Activated naive CD8-positive, alpha-beta T cell treated with anti-CD3 and anti-CD28 coated beads, Interleukin-2, amount 10 ng/mL, durations not matched to agents 7 days and 5 days (primary cell): Measurements from ENCODE around the gene PNLIPRP3. TPM values are rescaled to one million over a fixed set of nuclear protein-coding genes. Genes with fewer than 3 reads are reported as not detected.

Experiments used
- ATAC-seq: fragments of 150-1000 bp; cut with Tn5 transposase; one replicate; pipeline ENCODE4 v1.10.0; 2021; ENCODE audit warnings: low read depth, moderate library complexity
- POLR2A ChIA-PET: fragments of 350-600 bp; sonication (Branson Sonifier 250); formaldehyde crosslinking; loops from one replicate; lab custom pipeline; 2021; ENCODE audit warnings: antibody characterized with exemption; lab: Charles Lee
- DNase-seq: peaks from one replicate; pipeline ENCODE4 v3.0.0; 2021
- H3K27ac Mint-ChIP-seq: one replicate; pipeline ENCODE4 v1.8.0; 2022; ENCODE audit warnings: mild to moderate bottlenecking, mixed read lengths
- H3K27me3 Mint-ChIP-seq: one replicate; pipeline ENCODE4 v1.8.0; 2022; ENCODE audit warnings: mild to moderate bottlenecking, moderate library complexity, mixed read lengths
- H3K36me3 Mint-ChIP-seq: one replicate; pipeline ENCODE4 v1.8.0; 2021; ENCODE audit warnings: mild to moderate bottlenecking, mixed read lengths
- H3K4me1 Mint-ChIP-seq: one replicate; pipeline ENCODE4 v1.8.0; 2021; ENCODE audit warnings: mixed read lengths
- H3K4me3 Mint-ChIP-seq: one replicate; pipeline ENCODE4 v1.8.0; 2022; ENCODE audit warnings: mild to moderate bottlenecking, moderate library complexity, mixed read lengths
- H3K9me3 Mint-ChIP-seq: one replicate; pipeline ENCODE4 v1.8.0; 2021; ENCODE audit warnings: mixed read lengths
- total RNA-seq, 2 experiments: library from RNA; stranded (reverse); gene quantifications; one replicate each; pipeline ENCODE4 v1.2.3, GENCODE V29; 2021

Gene PNLIPRP3
- total RNA-seq, 2 experiments from 2014 or later: not detected

GRCh38 chr10:116490028-116490662, 62.5 kb downstream of the PNLIPRP3 start:
- H3K4me3 Mint-ChIP-seq: no peak overlapping the region
- H3K9me3 Mint-ChIP-seq: no peaks in the 10 kb centered on the region
- ATAC-seq: no peak

GRCh38 chr10:116504786-116505185, 77.1 kb downstream of the PNLIPRP3 start:
- no peaks in the 10 kb centered on the region for H3K4me1 Mint-ChIP-seq
- no peaks in the 10 kb centered on the region for H3K36me3 Mint-ChIP-seq
- POLR2A ChIA-PET: no interaction called here

More at GRCh38 chr10:116490028-116490662, 62.5 kb downstream of the PNLIPRP3 start:
- POLR2A ChIA-PET: no interaction called here
- Mint-ChIP-seq H3K4me1 (no peaks in the 10 kb centered on the region), H3K36me3 (no peaks in the 10 kb centered on the region), H3K27me3 (no peaks in the 10 kb centered on the region), H3K27ac (no peak overlapping the region)
- no peak for DNase-seq

GRCh38 chr10:116510565-116510964, 82.9 kb downstream of the PNLIPRP3 start:
- no peak for ATAC-seq
- Mint-ChIP-seq H3K9me3 (no peaks in the 10 kb centered on the region), H3K4me3 (no peak overlapping the region), H3K36me3 (no peaks in the 10 kb centered on the region), H3K27me3 (no peaks in the 10 kb centered on the region), H3K27ac (no peak overlapping the region), H3K4me1 (no peaks in the 10 kb centered on the region)
- POLR2A ChIA-PET: no interaction called here
- DNase-seq: no peak

More at GRCh38 chr10:116504786-116505185, 77.1 kb downstream of the PNLIPRP3 start:
- DNase-seq (no peak), ATAC-seq (no peak)
- H3K9me3 Mint-ChIP-seq: no peaks in the 10 kb centered on the region
- no peak overlapping the region for H3K27ac Mint-ChIP-seq
- H3K27me3 Mint-ChIP-seq: no peaks in the 10 kb centered on the region
- no peak overlapping the region for H3K4me3 Mint-ChIP-seq

- Mint-ChIP-seq H3K9me3 (no peaks in the 10 kb centered on the region), H3K4me3 (no peak overlapping the region), H3K4me1 (no peaks in the 10 kb centered on the region), H3K27me3 (no peaks in the 10 kb centered on the region), H3K27ac (no peak overlapping the region), H3K36me3 (no peaks in the 10 kb centered on the region)
- POLR2A ChIA-PET: no interaction called here
- ATAC-seq (no peak), DNase-seq (no peak)
These were observed 83.7 kb downstream of the PNLIPRP3 start for GRCh38 chr10:116511365-116511764.

GRCh38 chr10:116521424-116522290, 94.0 kb downstream of the PNLIPRP3 start:
- no peaks in the 10 kb centered on the region for H3K36me3 Mint-ChIP-seq
- POLR2A ChIA-PET: no interaction called here
- H3K27ac Mint-ChIP-seq: no peak overlapping the region
- no peaks in the 10 kb centered on the region for H3K9me3 Mint-ChIP-seq
- H3K4me1 Mint-ChIP-seq: no peaks in the 10 kb centered on the region
- peaks cover 2% of the 10 kb centered on the region for H3K27me3 Mint-ChIP-seq
- ATAC-seq (no peak), DNase-seq (no peak)
- H3K4me3 Mint-ChIP-seq: no peak overlapping the region

GRCh38 chr10:116522803-116523381, 95.2 kb downstream of the PNLIPRP3 start:
- POLR2A ChIA-PET: no interaction called here
- Mint-ChIP-seq H3K4me3 (no peak overlapping the region), H3K9me3 (no peaks in the 10 kb centered on the region), H3K27me3 (peaks cover 2% of the 10 kb centered on the region), H3K27ac (no peak overlapping the region), H3K4me1 (no peaks in the 10 kb centered on the region), H3K36me3 (no peaks in the 10 kb centered on the region)
- ATAC-seq (no peak), DNase-seq (no peak)

GRCh38 chr10:116524736-116525135, 97.1 kb downstream of the PNLIPRP3 start:
- H3K27ac Mint-ChIP-seq: no peak overlapping the region
- H3K9me3 Mint-ChIP-seq: no peaks in the 10 kb centered on the region
- H3K4me1 Mint-ChIP-seq: no peaks in the 10 kb centered on the region
- no peak for ATAC-seq
- no peak for DNase-seq
- peaks cover 2% of the 10 kb centered on the region for H3K27me3 Mint-ChIP-seq
- POLR2A ChIA-PET: no interaction called here
- H3K36me3 Mint-ChIP-seq: no peaks in the 10 kb centered on the region
- H3K4me3 Mint-ChIP-seq: no peak overlapping the region

GRCh38 chr10:116526219-116526618, 98.6 kb downstream of the PNLIPRP3 start:
- ATAC-seq (no peak), DNase-seq (no peak)
- Mint-ChIP-seq H3K9me3 (no peaks in the 10 kb centered on the region), H3K27ac (no peak overlapping the region), H3K4me1 (no peaks in the 10 kb centered on the region), H3K4me3 (no peak overlapping the region), H3K36me3 (no peaks in the 10 kb centered on the region), H3K27me3 (peaks cover 2% of the 10 kb centered on the region)
- POLR2A ChIA-PET: no interaction called here

Other genes with a start within 250 kb of the PNLIPRP3 start
- gene GFRA1, start 154.6 kb upstream of the PNLIPRP3 start, total RNA-seq: not detected
- not detected for gene CCDC172, start 103.4 kb upstream of the PNLIPRP3 start, total RNA-seq
- not detected for gene PNLIP, start 118.1 kb downstream of the PNLIPRP3 start, total RNA-seq
- not detected for gene PNLIPRP1, start 163.1 kb downstream of the PNLIPRP3 start, total RNA-seq
- gene PNLIPRP2, start 193.1 kb downstream of the PNLIPRP3 start, total RNA-seq: not detected